ENCODE results near the gene MIPOL1.
"Not testable (repeated sequence)": the region's sequence is repeated elsewhere in the genome, so short reads cannot be mapped to it uniquely, and the experiment has no call there.

MIPOL1 gene, protein sequence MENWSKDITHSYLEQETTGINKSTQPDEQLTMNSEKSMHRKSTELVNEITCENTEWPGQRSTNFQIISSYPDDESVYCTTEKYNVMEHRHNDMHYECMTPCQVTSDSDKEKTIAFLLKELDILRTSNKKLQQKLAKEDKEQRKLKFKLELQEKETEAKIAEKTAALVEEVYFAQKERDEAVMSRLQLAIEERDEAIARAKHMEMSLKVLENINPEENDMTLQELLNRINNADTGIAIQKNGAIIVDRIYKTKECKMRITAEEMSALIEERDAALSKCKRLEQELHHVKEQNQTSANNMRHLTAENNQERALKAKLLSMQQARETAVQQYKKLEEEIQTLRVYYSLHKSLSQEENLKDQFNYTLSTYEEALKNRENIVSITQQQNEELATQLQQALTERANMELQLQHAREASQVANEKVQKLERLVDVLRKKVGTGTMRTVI

DNA sequence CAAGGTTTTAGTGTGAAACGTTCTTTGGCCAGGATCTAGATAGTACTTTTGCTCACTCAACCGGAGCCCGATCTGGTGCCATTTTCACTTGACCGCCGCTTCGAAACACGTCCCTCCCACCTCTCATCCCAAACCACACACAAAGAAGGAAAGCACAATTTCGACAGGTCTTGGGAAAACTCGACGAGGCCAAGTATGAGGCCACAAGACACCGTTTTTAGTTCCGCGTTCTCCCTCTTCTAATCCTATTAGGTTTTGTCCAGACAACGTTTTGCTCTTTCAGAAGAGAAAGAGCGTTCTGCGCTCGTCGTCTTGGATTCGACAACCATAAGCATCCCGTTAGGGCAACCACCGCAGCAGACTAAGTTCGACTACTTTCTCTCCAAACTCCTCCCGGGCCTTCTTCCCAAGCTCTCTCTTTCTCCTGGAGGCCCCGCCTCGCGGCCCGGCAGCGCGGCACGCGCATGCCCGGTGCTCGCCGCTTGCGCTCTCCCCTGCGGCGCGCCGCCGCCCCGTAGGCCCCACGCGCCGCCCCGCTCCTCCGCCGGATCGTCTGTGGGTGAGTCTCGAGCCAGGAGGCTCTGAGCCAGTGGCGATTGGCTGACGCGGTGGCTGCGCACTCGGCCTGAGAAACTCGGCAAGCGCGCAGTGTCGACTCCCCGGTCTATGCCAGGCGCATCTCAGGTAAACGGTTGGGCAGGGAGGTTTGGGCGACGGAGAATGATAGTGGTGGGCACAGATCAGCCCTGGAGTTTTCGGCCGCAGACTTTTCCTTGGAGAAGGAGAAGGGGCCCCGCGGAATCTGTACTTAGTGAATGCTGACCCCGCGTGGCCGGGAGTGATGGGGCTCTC is at the start of gene MIPOL1:
MIPOL1 (plus strand) TSS at position 517 of the 852 bp plus-strand sequence. CDS start 49,952 bp downstream, outside the sequence.
- DNase-seq: no peak

DNA sequence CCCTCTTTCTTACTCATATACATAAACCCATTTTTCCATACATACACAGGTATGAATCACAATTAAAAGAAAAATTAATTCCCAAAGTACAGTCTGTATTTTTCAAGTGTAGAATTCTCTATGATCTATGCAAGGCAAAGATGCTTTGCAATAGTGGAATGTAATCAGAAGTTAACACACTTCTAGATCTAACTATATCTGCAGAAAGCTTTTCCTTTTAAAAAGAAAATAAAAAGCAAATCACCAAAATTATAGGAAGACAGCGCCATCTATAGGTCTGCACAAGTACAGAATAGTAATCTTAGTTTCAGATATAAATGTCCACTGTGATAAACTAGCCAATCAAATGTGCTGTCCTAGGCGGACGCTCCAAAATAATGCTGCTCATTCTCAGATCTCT is 47.3 kb upstream of the MIPOL1 start:
- DNase-seq: no peak

DNA sequence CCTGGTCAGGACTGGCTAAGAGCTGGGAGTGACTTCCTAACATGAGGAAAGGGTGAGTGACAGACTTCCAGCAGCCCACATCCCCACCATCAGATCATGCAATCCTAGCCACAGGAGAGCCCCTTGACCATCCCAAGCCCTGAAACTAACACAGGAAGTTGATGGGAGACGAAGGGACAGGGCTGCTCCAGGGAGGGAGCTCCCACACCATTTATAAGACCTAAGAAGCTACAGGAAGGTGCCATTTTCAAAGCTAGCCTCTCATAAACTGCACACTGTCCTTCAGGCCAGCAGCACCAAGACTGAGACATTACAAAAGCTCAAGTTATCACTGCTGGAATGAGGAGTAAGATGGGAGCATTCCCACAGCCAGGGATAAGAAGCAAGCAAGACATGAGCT is 44.7 kb upstream of the MIPOL1 start:
- DNase-seq: no peak

DNA sequence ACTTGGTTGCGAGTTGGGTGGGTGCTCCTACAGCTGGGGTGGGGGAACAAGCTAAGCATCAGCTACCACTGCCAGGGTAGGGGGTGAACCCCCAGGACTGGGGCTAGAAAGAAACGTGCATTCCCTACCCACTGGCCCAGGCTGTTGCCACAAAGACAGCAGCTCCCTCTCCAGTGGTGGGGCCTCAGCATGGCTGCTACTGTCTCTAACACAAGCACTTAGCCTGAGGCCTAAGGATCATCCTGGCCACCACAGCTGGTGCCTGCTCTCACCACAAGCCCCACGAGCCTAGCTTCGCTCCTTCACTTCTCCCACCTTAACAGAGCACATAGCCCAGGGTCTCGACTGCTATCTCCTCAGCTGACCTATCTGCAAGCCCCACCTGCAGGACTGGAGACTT is 44.3 kb upstream of the MIPOL1 start:
- DNase-seq: no peak

DNA sequence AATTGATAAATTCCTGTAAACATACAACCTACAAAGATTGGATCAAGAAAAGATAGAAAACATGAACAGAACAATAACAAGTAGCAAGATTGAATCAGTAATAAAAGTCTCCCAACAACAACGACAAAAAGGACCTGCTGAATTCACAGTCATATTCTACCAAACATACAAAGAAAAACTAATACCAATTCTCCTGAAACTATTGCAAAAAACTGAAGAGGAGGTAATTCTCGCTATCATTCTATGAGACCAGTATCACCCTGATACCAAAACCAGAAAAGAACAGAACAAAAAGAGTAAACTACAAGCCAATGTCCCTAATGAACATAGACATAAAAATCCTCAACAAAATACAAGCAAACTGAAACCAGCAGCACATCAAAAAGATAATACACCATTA is 39.8 kb upstream of the MIPOL1 start:
- no peak for DNase-seq

DNA sequence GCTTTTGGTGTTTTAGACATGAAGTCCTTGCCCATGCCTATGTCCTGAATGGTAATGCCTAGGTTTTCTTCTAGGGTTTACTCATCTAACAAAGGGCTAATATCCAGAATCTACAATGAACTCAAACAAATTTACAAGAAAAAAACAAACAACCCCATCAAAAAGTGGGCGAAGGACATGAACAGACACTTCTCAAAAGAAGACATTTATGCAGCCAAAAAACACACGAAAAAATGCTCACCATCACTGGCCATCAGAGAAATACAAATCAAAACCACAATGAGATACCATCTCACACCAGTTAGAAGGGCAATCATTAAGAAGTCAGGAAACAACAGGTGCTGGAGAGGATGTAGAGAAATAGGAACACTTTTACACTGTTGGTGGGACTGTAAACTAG is 35.4 kb upstream of the MIPOL1 start:
- DNase-seq: not testable (repeated sequence)

DNA sequence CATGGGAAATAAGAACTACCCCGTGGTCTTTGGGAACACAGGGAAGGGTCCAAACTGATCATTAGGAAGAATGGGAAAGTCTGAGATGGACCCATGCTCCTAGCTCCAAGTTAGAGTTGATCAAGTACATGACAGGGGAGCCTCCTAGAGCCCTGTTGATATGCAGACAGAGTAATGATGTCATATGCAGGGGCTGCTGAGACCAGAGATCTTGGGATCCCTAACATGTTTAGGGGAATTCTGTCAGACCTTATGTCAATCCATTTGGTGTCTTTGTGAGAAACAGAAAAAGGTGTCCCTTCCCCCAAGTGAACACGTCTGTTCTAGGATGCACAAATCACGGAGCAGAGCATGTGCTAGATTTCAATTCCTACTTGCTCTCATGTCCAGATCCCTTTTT is 31.9 kb upstream of the MIPOL1 start:
- no peak for DNase-seq

DNA sequence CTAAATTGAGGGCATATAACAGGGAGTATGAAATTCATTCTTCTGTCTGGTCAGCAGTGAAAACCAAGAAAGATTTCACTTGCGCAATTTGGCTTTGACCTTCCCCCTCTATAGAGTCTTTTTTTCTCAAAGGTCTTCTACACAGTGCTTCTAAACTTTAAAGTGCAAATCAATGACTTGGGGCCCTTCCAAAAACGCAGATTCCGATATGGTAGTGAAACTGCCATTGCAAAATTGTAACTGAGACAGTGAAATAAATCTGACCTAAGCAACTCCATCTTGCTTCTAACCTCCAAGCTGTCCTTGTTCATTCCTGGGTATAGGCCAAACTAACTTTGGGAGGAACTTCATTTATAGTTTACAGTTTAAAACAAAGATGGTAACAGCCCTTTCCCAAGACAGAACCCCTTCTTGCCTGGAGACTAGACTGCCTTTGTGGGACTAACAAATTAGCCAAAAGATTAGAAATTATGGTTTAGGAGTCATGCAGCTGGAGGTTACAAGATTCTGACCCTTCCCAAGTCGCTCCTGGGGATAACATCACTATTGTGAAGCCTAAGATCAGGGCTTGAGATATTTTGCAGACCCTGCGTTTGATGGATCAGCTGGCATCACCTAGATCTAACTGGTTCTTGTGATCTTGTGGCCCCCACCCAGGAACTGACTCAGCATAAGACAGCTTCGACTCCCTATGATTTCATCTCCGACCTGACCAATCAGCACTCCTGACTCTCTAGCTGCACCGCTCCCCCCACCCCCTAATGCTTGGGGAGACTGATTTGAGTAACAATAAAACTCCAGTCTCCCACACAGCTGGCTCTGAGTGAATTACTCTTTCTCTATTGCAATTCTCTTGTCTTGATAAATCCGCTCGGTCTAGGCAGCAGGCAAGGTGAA is 30.3 kb upstream of the MIPOL1 start:
- no peak for DNase-seq

DNA sequence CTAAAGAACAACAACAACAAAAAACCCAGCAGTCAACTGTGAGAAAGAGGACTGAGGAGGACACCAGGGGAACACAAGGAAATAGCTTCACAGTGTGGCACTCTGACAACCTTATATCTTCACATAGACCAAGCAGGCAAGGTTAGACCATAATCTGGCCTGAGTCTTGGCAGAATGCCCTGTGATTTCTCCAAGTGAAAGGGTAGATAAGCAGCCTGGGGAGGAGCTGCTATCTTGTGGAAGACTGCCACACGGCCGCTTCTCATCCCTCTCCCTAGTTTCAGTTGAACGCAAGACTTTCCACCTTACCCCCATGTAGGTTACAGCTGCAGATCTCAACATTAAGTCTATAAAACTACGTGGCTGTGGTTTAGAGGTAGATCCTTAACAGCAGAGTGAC is 29.0 kb upstream of the MIPOL1 start:
- no peak for DNase-seq

DNA sequence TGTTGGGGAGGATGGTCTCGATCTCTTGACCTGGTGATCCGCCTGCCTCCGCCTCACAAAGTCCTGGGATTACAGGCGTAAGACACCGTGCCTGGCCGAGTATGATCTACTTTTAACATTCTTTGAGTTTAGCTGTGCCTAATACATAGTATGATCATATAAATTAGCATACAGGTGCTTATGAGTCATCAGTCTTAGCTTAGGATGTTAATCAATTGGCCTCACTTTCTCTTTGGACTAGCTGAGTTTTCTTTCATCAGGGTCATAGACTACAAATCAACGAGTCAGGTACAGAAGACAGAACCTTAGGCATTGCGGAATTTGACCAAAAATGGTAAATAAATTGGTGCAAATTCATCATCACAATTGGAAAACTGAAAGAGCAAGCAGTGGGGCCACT is 27.5 kb upstream of the MIPOL1 start:
- no peak for DNase-seq

DNA sequence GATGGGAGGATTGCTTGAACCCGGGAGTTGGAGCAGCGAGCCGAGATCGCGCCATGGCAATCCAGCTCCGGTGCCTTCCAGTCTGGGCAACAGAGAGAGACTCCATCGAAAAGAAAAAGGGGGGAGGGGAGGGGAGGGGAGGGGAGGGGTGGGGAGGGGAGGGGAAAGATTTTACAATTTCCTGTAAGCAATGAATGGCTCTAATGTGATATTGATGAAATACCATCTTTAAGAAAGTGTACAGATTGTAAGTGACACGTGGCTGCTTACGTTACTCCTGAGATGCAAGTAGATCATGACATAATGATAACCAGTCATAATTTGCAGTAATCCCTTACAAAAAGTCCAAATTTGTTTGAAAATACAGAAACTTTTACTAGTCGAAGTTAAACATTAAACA is 26.7 kb upstream of the MIPOL1 start:
- no peak for DNase-seq

DNA sequence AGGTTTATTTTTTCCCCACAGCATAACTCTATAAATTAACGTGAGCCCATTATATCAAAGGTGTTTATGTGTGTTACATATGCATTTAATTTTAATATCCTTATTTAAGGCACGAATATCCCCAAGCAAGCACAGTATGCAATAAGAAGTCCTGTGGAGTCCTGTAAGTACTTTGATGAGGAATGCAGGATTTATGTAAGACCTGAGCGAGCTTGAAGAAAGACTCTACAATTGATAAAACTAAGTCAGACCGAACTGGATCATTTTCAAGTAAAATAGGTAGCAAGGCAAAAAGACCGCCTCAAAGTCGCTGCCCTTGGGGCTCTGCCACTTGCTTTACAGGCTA is 26.1 kb upstream of the MIPOL1 start:
- DNase-seq: no peak

DNA sequence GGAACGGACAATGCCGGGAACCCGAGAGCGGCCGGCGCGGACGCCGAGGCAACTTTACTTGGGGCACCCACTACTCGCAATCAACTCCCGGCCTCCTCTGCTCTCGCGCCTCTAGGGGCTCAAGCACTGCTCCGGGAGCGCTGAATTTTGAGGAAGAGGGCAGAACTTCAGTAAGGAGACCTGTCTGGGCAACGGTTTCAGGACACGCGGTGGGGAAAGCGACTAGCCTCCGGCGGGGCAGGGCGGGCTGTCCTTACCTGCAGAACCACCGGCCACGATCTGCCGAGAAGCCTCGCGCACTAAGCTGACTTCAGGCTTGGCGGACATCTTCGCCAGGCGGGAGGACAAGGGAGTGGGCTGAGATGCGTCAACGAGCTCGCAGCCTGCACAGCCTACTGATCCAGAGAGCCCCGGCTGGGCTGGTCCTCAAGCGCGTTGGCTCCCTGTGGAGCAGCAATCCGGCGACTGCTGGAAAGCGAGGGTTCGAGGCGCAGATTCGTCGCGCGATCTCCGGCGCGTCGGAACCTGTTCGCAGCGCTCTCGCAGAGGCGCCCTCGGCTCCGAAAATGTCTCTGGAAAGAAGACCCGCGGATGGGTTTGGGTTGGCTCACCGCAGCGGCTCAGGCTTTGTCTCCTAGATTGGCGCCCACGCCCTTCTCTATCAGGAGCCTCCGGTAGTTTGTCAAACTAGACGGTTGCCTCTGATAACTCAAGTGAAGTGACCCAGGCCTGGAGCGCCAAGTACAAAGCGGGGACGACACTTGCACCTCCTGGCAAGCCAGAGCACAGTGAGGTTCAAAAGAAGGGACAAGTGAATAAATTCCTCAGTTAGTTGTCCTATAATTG is 25.5 kb upstream of the MIPOL1 start, which contains the start of gene SLC25A21:
SLC25A21 (minus strand) TSS at position 583 of the 846 bp plus-strand sequence.
- no peak for DNase-seq

DNA sequence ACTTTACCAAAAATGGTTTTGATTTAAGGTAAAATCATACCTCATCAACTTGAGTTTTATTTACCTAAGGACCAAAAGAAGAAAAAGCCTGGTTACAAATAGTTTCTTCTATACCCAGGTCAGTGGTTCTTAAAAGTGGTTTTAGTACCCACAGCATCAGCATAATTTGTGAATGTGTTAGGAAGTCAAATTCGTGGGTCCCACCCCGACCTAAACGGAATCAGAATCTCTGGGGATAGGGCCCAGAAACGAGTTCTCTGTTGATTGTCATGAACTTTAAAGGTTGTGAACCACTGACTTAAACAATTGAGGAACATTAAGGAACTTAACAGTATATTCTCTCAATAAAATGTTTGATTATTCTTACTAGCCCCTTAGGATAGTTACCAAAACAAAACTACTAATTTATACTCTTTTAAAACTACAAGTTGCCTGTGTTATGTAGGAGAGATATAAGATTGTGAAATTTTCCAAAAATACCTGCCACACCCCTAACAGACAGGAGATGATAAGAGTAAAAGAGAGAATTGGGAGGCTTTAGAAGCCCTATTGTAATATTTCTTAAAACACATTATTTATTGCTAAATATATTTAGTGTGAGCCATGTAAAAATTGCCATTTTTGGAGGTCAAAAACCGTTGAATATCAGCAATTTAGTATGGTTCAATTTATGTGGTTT is 24.7 kb upstream of the MIPOL1 start:
- DNase-seq: no peak

DNA sequence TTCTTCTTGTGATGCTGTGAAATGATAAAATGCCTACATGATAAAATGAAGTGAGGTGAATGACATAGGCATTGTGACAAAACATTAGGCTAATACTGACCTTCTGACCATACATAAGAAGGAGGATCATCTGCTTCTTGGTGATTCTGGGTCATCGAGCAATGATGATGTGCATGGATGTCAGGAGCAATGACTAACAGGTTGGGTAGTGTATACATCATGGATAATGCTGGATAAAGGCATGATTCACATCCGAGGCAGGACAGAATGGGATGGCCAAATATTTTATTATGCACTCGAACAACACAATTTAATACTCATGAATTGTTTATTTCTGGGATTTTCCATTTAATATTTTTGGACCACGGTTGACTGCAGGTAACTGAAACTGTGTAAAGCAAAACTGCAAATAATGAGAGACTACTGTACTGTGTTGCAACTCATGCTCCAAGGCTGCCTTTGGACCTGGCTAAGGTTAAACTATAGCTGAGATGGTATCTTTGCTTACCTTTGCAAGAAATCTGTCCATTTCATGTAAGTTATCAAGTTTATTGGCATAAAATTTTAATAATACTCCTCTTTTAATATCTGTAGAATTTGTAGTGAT is 17.7 kb upstream of the MIPOL1 start:
- no peak for DNase-seq

DNA sequence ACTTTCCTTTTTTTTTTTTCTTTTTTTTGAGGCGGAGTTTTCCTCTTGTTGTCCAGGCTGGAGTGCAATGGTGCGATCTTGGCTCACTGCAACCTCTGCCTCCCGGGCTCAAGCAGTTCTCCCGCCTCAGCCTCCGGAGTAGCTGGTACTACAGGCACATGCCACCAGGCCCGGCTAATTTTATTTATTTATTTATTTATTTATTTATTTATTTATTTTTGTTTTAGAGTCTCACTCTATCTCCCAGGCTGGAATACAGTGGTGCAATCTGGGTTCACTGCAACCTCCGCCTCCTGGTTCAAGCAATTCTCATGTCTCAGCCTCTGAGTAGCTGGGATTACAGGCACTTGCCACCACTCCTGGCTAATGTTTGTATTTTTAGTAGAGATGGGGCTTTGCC is 16.9 kb upstream of the MIPOL1 start:
- DNase-seq: not testable (repeated sequence)

DNA sequence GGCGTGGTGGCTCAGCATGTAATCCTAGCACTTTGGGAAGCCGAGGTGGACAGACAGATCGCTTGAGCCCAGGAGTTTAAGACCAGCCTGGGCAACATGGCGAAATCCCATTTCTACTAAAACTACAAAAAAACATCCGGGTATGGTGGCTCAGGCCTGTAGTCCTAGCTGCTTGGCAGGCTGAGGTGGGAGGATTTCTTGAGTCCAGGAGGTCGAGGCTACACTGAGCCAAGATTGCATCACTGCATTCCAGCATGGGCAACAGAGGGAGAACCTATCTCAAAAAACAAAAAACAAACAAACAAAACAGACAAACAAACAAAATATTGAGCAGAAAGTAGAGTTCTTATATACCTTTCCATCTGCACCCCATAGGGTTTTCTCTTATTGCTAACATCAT is 16.3 kb upstream of the MIPOL1 start:
- DNase-seq: no peak

DNA sequence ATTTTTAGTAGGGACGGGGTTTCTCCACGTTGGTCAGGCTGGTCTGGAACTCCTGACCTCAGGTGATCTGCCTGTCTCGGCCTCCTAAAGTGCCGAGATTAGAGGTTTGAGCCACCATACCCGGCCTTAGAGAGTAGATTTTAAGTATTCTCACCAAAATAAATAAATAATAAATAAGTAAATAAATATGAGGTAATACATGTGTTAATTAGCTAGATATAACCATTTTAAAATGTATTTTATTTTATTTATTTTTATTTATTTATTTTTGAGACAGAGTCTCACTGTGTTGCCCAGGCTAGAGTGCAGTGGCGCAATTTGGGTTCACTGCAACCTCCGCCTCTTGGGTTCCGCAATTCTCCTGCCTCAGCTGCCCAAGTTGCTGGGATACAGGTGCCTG is 13.2 kb upstream of the MIPOL1 start:
- DNase-seq: not testable (repeated sequence)

DNA sequence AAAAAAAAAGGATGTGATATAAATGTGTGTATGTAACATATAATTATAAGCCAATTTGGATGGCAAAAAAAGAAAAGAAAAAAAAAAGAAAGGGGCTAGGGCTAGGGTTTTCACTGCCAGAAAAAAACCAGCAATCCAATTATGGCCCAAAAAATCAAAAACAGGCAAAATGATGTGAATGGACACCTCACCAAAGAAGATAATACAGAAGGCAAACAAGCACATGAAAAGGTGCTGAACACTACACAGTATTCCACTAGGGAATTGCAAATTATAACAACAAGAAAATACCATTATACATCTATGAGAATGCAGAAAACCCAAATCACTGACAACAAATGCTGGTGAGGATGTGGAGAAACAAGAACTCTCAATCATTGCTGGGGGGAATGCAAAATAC is 12.1 kb upstream of the MIPOL1 start:
- DNase-seq: no peak

DNA sequence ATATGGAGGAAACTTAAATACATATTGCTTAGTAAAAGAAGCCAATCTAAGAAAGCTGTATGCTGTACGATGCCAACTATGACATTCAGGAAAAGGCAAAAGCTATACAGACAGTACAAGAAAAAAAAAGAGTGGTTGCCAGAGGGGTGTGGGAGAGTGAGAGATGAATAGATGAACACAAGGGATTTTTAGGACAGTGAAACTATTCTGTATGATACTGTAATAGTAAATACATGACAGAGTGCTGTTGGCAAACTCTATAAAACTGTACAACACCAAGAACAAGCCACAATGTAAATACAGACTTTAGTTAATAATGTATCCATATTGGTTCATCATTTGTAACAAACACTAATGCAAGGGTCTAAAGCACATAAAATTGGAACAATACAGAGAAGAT is 10.9 kb upstream of the MIPOL1 start:
- no peak for DNase-seq

DNA sequence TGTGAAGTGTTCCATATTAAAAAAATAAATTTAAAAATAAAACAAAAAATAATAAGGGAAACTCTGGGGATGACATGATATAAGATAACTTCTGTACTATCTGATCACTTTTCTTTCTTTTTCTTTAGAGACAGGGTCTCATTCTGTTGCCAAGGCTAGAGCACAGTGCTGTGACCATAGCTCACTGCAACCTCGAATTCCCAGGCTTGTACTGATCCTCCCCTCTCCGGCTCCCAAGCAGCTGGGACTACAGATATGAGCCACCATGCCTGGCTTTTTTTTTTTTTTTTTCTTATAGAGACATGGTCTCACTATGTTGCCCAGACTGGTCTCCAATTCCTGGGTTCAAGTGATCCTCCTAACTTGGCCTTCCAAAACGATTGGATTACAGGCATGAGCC is 10.4 kb upstream of the MIPOL1 start:
- no peak for DNase-seq
